Fibroblast of lung (primary cell): Measurements from ENCODE around the gene DNAJC11. TPM values are rescaled to one million over a fixed set of nuclear protein-coding genes. Genes with fewer than 3 reads are reported as not detected.

ENCODE experiments used
- DNase-seq, 2 donors: peaks; one replicate each; pipeline versions ENCODE4 v3.0.0 to v3.0.0-alpha.2; 2010; ENCODE audit warnings: low read depth in 2 of 2
- H2AFZ ChIP-seq: 2 replicates; pipeline ENCODE4 v1.5.1; 2012; ENCODE audit warnings: low read length, control low read depth, inconsistent platforms
- H3K27ac ChIP-seq: 2 replicates; pipeline ENCODE4 v1.5.1; 2011; ENCODE audit warnings: low read length, control low read depth; ENCODE audit not compliant: insufficient read depth
- H3K27me3 ChIP-seq: 2 replicates; pipeline ENCODE4 v1.5.1; 2011; ENCODE audit warnings: mild to moderate bottlenecking, low read length; ENCODE audit not compliant: control insufficient read depth, insufficient read depth
- H3K36me3 ChIP-seq: 2 replicates; pipeline ENCODE4 v1.5.1; 2011; ENCODE audit warnings: low read length; ENCODE audit not compliant: control insufficient read depth, insufficient read depth
- H3K4me1 ChIP-seq: 2 replicates; pipeline ENCODE4 v1.5.1; 2011; ENCODE audit warnings: low read length; ENCODE audit not compliant: control insufficient read depth, insufficient read depth; ENCODE audit errors: extremely low read depth
- H3K4me2 ChIP-seq: 2 replicates; pipeline ENCODE4 v1.5.1; 2011; ENCODE audit warnings: low read length, control low read depth; ENCODE audit not compliant: insufficient read depth; ENCODE audit errors: extremely low read depth
- H3K4me3 ChIP-seq, 4 experiments: fragments of 200-600 bp in 1 of 4; sonication (generic) in 1 of 4; replicated peaks in 1 of 4; 2 replicates each; pipeline ENCODE4 v1.5.1; 2011 to 2016; ENCODE audit warnings: low read length in 4 of 4, low read depth in 3 of 4, mild to moderate bottlenecking in 3 of 4, control low read depth in 2 of 4, inconsistent platforms in 1 of 4, mixed read lengths in 1 of 4; ENCODE audit not compliant: insufficient read depth in 1 of 4; ENCODE audit errors: control extremely low read depth in 1 of 4
- H3K79me2 ChIP-seq: 2 replicates; pipeline ENCODE4 v1.5.1; 2012; ENCODE audit warnings: mild to moderate bottlenecking, low read length, inconsistent platforms; ENCODE audit not compliant: control insufficient read depth, insufficient read depth
- H3K9ac ChIP-seq: 2 replicates; pipeline ENCODE4 v1.5.1; 2011; ENCODE audit warnings: mild to moderate bottlenecking, low read length, control low read depth; ENCODE audit not compliant: insufficient read depth
- H3K9me3 ChIP-seq: 2 replicates; pipeline ENCODE4 v1.5.1; 2012; ENCODE audit warnings: low read depth, low read length; ENCODE audit not compliant: control insufficient read depth, insufficient read depth
- H4K20me1 ChIP-seq: 2 replicates; pipeline ENCODE4 v1.5.1; 2011; ENCODE audit warnings: low read length; ENCODE audit not compliant: control insufficient read depth, insufficient read depth; ENCODE audit errors: extremely low read depth
- EZH2 ChIP-seq: IDR thresholded peaks from 2 replicates; pipeline ENCODE4 v1.5.1; 2012; ENCODE audit warnings: low read length, control low read depth, mild to moderate bottlenecking; ENCODE audit errors: missing control alignments
- polyA plus RNA-seq, 2 donors: library from polyadenylated mRNA; depleted of rRNA in 1 of 2; stranded (reverse) in 1 of 2; unstranded in 1 of 2; fragments of >200 nt; gene quantifications; 2 replicates each; pipeline ENCODE4 v1.2.1, GENCODE V29; 2011 to 2012; ENCODE audit warnings: missing spikeins in 1 of 2
- total RNA-seq: library from RNA; depleted of rRNA; stranded (reverse); fragments of >200 nt; gene quantifications from 2 replicates; pipeline ENCODE4 v1.2.1, GENCODE V29; 2014
- TF ChIP-seq, protein P1 (sequence below), 2 donors: IDR thresholded peaks in 1 of 2; conservative IDR thresholded peaks in 1 of 2; 1 replicate in 1 of 2; 2 replicates in 1 of 2; pipeline ENCODE4 v1.5.1; 2011 to 2012; ENCODE audit warnings: low read length in 2 of 2, control low read depth in 1 of 2, inconsistent platforms in 1 of 2, low read depth in 1 of 2, mild to moderate bottlenecking in 1 of 2

Gene DNAJC11
- total and polyA plus RNA-seq, 2 donors (not counting 1 experiment from before 2014, with no cell fraction given), result 31.8 to 35.2 TPM

GRCh38 chr1:6585841-6586240, 115.8 kb downstream of the DNAJC11 start:
- H3K4me3 ChIP-seq, result no peak overlapping the region
- H2AFZ ChIP-seq, result no peak overlapping the region
- TF ChIP-seq, protein P1, sequence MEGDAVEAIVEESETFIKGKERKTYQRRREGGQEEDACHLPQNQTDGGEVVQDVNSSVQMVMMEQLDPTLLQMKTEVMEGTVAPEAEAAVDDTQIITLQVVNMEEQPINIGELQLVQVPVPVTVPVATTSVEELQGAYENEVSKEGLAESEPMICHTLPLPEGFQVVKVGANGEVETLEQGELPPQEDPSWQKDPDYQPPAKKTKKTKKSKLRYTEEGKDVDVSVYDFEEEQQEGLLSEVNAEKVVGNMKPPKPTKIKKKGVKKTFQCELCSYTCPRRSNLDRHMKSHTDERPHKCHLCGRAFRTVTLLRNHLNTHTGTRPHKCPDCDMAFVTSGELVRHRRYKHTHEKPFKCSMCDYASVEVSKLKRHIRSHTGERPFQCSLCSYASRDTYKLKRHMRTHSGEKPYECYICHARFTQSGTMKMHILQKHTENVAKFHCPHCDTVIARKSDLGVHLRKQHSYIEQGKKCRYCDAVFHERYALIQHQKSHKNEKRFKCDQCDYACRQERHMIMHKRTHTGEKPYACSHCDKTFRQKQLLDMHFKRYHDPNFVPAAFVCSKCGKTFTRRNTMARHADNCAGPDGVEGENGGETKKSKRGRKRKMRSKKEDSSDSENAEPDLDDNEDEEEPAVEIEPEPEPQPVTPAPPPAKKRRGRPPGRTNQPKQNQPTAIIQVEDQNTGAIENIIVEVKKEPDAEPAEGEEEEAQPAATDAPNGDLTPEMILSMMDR (conservative IDR thresholded peaks at IDR 0.05 in 1 of 2, IDR thresholded peaks at IDR 0.05 in 1 of 2; ENCODE audit: low read depth in 1 of 2, low read length in 2 of 2), result no peak
- TF ChIP-seq EZH2, result no peak
- no peak overlapping the region for H3K9ac ChIP-seq
- H3K27ac ChIP-seq, result no peak overlapping the region
- H3K36me3 ChIP-seq, result peaks cover 9% of the 10 kb centered on the region
- no peak overlapping the region for H3K4me2 ChIP-seq
- H3K79me2 ChIP-seq, result peaks cover under 1% of the 10 kb centered on the region
- H4K20me1 ChIP-seq, result no peaks in the 10 kb centered on the region
- H3K9me3 ChIP-seq, result no peaks in the 10 kb centered on the region
- H3K4me1 ChIP-seq, result peaks cover 3% of the 10 kb centered on the region
- no peak for DNase-seq
- H3K27me3 ChIP-seq, result no peaks in the 10 kb centered on the region

GRCh38 chr1:6585081-6585722, 116.4 kb downstream of the DNAJC11 start:
- no peak for TF ChIP-seq EZH2
- TF ChIP-seq, protein P1 (conservative IDR thresholded peaks at IDR 0.05 in 1 of 2, IDR thresholded peaks at IDR 0.05 in 1 of 2; ENCODE audit: low read depth in 1 of 2, low read length in 2 of 2), result no peak
- H4K20me1 ChIP-seq, result no peaks in the 10 kb centered on the region

More at GRCh38 chr1:6585081-6585722, 116.4 kb downstream of the DNAJC11 start:
- Histone ChIP-seq H3K4me1 (peaks cover 8% of the 10 kb centered on the region), H3K27me3 (no peaks in the 10 kb centered on the region), H3K79me2 (peaks cover 6% of the 10 kb centered on the region), H3K4me2 (no peak overlapping the region), H3K4me3 (no peak overlapping the region), H3K36me3 (peaks cover 9% of the 10 kb centered on the region), H3K27ac (no peak overlapping the region), H2AFZ (no peak overlapping the region), H3K9ac (no peak overlapping the region), H3K9me3 (no peaks in the 10 kb centered on the region)
- DNase-seq, result no peak

Other genes starting within 250 kb of the DNAJC11 start
- 0.51 and 1.5 TPM in 2 replicates for gene TNFRSF25, start 235.6 kb downstream of the DNAJC11 start, total RNA-seq
- gene TNFRSF25, start 235.6 kb downstream of the DNAJC11 start, polyA plus RNA-seq, result 0.24 and 0.37 TPM in 2 replicates
- gene PLEKHG5, start 210.1 kb downstream of the DNAJC11 start, total RNA-seq, result 1.3 and 3.3 TPM in 2 replicates
- gene PLEKHG5, start 210.1 kb downstream of the DNAJC11 start, polyA plus RNA-seq, result 0.42 and 0.79 TPM in 2 replicates
- 17.5 and 18.7 TPM in 2 replicates for gene NOL9, start 147.3 kb downstream of the DNAJC11 start, total RNA-seq
- gene NOL9, start 147.3 kb downstream of the DNAJC11 start, polyA plus RNA-seq, result 19.0 and 24.2 TPM in 2 replicates
- under 0.01 and 0.17 TPM in 2 replicates for gene TAS1R1, start 146.5 kb downstream of the DNAJC11 start, total RNA-seq
- 0.05 and 0.10 TPM in 2 replicates for gene TAS1R1, start 146.5 kb downstream of the DNAJC11 start, polyA plus RNA-seq
- gene ZBTB48, start 121.8 kb downstream of the DNAJC11 start, total RNA-seq, result 15.4 and 16.0 TPM in 2 replicates
- 4.9 and 5.7 TPM in 2 replicates for gene ZBTB48, start 121.8 kb downstream of the DNAJC11 start, polyA plus RNA-seq
- 39.3 and 44.9 TPM in 2 replicates for gene KLHL21, start 98.9 kb downstream of the DNAJC11 start, total RNA-seq
- 11.7 and 12.8 TPM in 2 replicates for gene KLHL21, start 98.9 kb downstream of the DNAJC11 start, polyA plus RNA-seq
- gene PHF13, start 88.1 kb downstream of the DNAJC11 start, total RNA-seq, result 12.3 and 13.7 TPM in 2 replicates
- gene PHF13, start 88.1 kb downstream of the DNAJC11 start, polyA plus RNA-seq, result 10.0 and 12.1 TPM in 2 replicates
- gene THAP3, start 76.9 kb downstream of the DNAJC11 start, total RNA-seq, result 34.4 and 35.5 TPM in 2 replicates
- gene THAP3, start 76.9 kb downstream of the DNAJC11 start, polyA plus RNA-seq, result 5.3 and 6.5 TPM in 2 replicates
- 45.5 and 47.6 TPM in 2 replicates for gene CAMTA1, start 83.6 kb upstream of the DNAJC11 start, total RNA-seq
- gene CAMTA1, start 83.6 kb upstream of the DNAJC11 start, polyA plus RNA-seq, result 78.5 and 86.0 TPM in 2 replicates